Activated CD4-positive, alpha-beta memory T cell treated with anti-CD3 and anti-CD28 coated beads for 36 hours (primary cell): ENCODE measurements around the gene NPIPA3. TPM values are rescaled to one million over a fixed set of nuclear protein-coding genes. Genes with fewer than 3 reads are reported as not detected.
"Not testable (repeated sequence)": the region's sequence is repeated elsewhere in the genome, so short reads cannot be mapped to it uniquely, and the experiment has no call there.

Experiments
- CTCF ChIA-PET: fragments of 350-600 bp; sonication (Branson Sonifier 250); formaldehyde crosslinking; loops from one replicate; lab custom pipeline; 2021; ENCODE audit warnings: antibody characterized with exemption, inconsistent platforms; lab: Charles Lee
- POLR2A ChIA-PET: fragments of 350-600 bp; sonication (Branson Sonifier 250); formaldehyde crosslinking; loops from one replicate; lab custom pipeline; 2021; ENCODE audit warnings: antibody characterized with exemption; lab: Charles Lee
- DNase-seq: peaks from one replicate; pipeline ENCODE4 v3.0.0-alpha.2; 2020
- H3K27ac Mint-ChIP-seq: one replicate; pipeline ENCODE4 v1.8.0; 2021; ENCODE audit warnings: mixed read lengths
- H3K27me3 Mint-ChIP-seq: one replicate; pipeline ENCODE4 v1.8.0; 2021; ENCODE audit warnings: mixed read lengths
- H3K36me3 Mint-ChIP-seq: one replicate; pipeline ENCODE4 v1.8.0; 2021; ENCODE audit warnings: mixed read lengths
- H3K4me1 Mint-ChIP-seq: one replicate; pipeline ENCODE4 v1.8.0; 2021; ENCODE audit warnings: low read depth, mixed read lengths
- H3K4me3 Mint-ChIP-seq: one replicate; pipeline ENCODE4 v1.8.0; 2021; ENCODE audit warnings: mild to moderate bottlenecking, mixed read lengths
- H3K9me3 Mint-ChIP-seq: one replicate; pipeline ENCODE4 v1.8.0; 2021; ENCODE audit warnings: mixed read lengths
- intact Hi-C: fragments of 100-400 bp; cut with micrococcal nuclease; formaldehyde crosslinking; loops from one replicate; pipeline ENCODE4 v1.15.1; 2023
- total RNA-seq, 2 experiments: library from RNA; stranded (reverse); gene quantifications; one replicate each; pipeline ENCODE4 v1.2.3, GENCODE V29; 2021

Gene NPIPA3
- total RNA-seq, result 1 to 10 TPM; 2.1 to 2.2 TPM

- H3K36me3 Mint-ChIP-seq, DNase-seq, H3K9me3 Mint-ChIP-seq, H3K4me3 Mint-ChIP-seq, intact Hi-C loops, H3K27ac Mint-ChIP-seq, CTCF ChIA-PET, POLR2A ChIA-PET, H3K4me1 Mint-ChIP-seq, H3K27me3 Mint-ChIP-seq: not testable (repeated sequence)
These were observed at the start of gene NPIPA3 for GRCh38 chr16:14703156-14704011. TSS of gene NPIPA3 (plus strand) at chr16:14703411. CDS start at chr16:14708944, 5,533 bp downstream.

GRCh38 chr16:14658063-14658462, 45.1 kb upstream of the NPIPA3 start:
- no peak overlapping the region for H3K4me3 Mint-ChIP-seq
- no peaks in the 10 kb centered on the region for H3K27me3 Mint-ChIP-seq
- peak; percentile 11 for DNase-seq
- peaks cover 5% of the 10 kb centered on the region for H3K4me1 Mint-ChIP-seq
- POLR2A ChIA-PET, result no interaction called here
- peak overlapping the region; percentile 76 for H3K27ac Mint-ChIP-seq
- intact Hi-C loops, result no loop called here
- H3K36me3 Mint-ChIP-seq, result peaks cover 37% of the 10 kb centered on the region
- CTCF ChIA-PET, result no interaction called here
- H3K9me3 Mint-ChIP-seq, result no peaks in the 10 kb centered on the region

GRCh38 chr16:14667347-14668266, 35.6 kb upstream of the NPIPA3 start:
- H3K36me3 Mint-ChIP-seq, result peaks cover 47% of the 10 kb centered on the region
- H3K4me1 Mint-ChIP-seq, result peaks cover 3% of the 10 kb centered on the region
- no peak for DNase-seq
- CTCF ChIA-PET, result no interaction called here
- intact Hi-C loops, result no loop called here
- no peak overlapping the region for H3K4me3 Mint-ChIP-seq
- no peaks in the 10 kb centered on the region for H3K9me3 Mint-ChIP-seq
- POLR2A ChIA-PET, result no interaction called here
- H3K27me3 Mint-ChIP-seq, result no peaks in the 10 kb centered on the region
- no peak overlapping the region for H3K27ac Mint-ChIP-seq

- intact Hi-C loops, result no loop called here
- no peak overlapping the region for H3K4me3 Mint-ChIP-seq
- peaks cover 4% of the 10 kb centered on the region for H3K4me1 Mint-ChIP-seq
- ChIA-PET POLR2A (interaction anchor here (0.6 kb wide), 1 partner anchor 14 kb away, joined by 4 read pairs; no protein-coding TSS in a partner anchor), CTCF (interaction anchor here (0.6 to 0.7 kb wide), 2 partner anchors 592 to 759 kb away, joined by 3 read pairs; no protein-coding TSS in a partner anchor)
- H3K27ac Mint-ChIP-seq, result no peak overlapping the region
- peaks cover 43% of the 10 kb centered on the region for H3K36me3 Mint-ChIP-seq
- H3K9me3 Mint-ChIP-seq, result no peaks in the 10 kb centered on the region
- no peak for DNase-seq
- no peaks in the 10 kb centered on the region for H3K27me3 Mint-ChIP-seq
These were observed 34.5 kb upstream of the NPIPA3 start for GRCh38 chr16:14668556-14669223.

- H3K4me3 Mint-ChIP-seq, result no peak overlapping the region
- CTCF ChIA-PET, result no interaction called here
- no peak overlapping the region for H3K27ac Mint-ChIP-seq
- no peaks in the 10 kb centered on the region for H3K27me3 Mint-ChIP-seq
- no peaks in the 10 kb centered on the region for H3K9me3 Mint-ChIP-seq
- H3K4me1 Mint-ChIP-seq, result peaks cover 4% of the 10 kb centered on the region
- peaks cover 34% of the 10 kb centered on the region for H3K36me3 Mint-ChIP-seq
- intact Hi-C loops, result no loop called here
- peak; percentile 9 for DNase-seq
- POLR2A ChIA-PET, result no interaction called here
These were observed 33.4 kb upstream of the NPIPA3 start for GRCh38 chr16:14669776-14670175.

- intact Hi-C loops, result no loop called here
- Mint-ChIP-seq H3K4me3 (no peak overlapping the region), H3K4me1 (peaks cover 4% of the 10 kb centered on the region), H3K36me3 (peaks cover 15% of the 10 kb centered on the region), H3K27ac (no peak overlapping the region), H3K9me3 (no peaks in the 10 kb centered on the region), H3K27me3 (no peaks in the 10 kb centered on the region)
- ChIA-PET CTCF (no interaction called here), POLR2A (no interaction called here)
- peak; percentile 19 for DNase-seq
These were observed 30.7 kb upstream of the NPIPA3 start for GRCh38 chr16:14672403-14672971.

- Mint-ChIP-seq H3K27me3 (peaks cover 5% of the 10 kb centered on the region), H3K4me1 (peaks cover 4% of the 10 kb centered on the region), H3K9me3 (no peaks in the 10 kb centered on the region), H3K36me3 (no peaks in the 10 kb centered on the region), H3K4me3 (no peak overlapping the region), H3K27ac (no peak overlapping the region)
- CTCF ChIA-PET, result interaction anchor here (0.7 kb wide), 1 partner anchor 435 kb away, joined by 4 read pairs; no protein-coding TSS in a partner anchor
- POLR2A ChIA-PET, result no interaction called here
- DNase-seq, result no peak
- intact Hi-C loops, result no loop called here
These were observed 26.6 kb upstream of the NPIPA3 start for GRCh38 chr16:14676633-14677032.

GRCh38 chr16:14677627-14678026, 25.6 kb upstream of the NPIPA3 start:
- ChIA-PET POLR2A (interaction anchor here (0.5 kb wide), 1 partner anchor 37 kb away, joined by 3 read pairs; no protein-coding TSS in a partner anchor), CTCF (no interaction called here)
- peaks cover 5% of the 10 kb centered on the region for H3K27me3 Mint-ChIP-seq
- DNase-seq, result no peak
- no peaks in the 10 kb centered on the region for H3K9me3 Mint-ChIP-seq
- no peaks in the 10 kb centered on the region for H3K36me3 Mint-ChIP-seq
- no peak overlapping the region for H3K27ac Mint-ChIP-seq
- no peak overlapping the region for H3K4me3 Mint-ChIP-seq
- intact Hi-C loops, result no loop called here
- H3K4me1 Mint-ChIP-seq, result peaks cover under 1% of the 10 kb centered on the region

GRCh38 chr16:14678748-14679497, 24.3 kb upstream of the NPIPA3 start:
- intact Hi-C loops, result no loop called here
- POLR2A ChIA-PET, result no interaction called here
- H3K27me3 Mint-ChIP-seq, result peaks cover 5% of the 10 kb centered on the region
- H3K4me3 Mint-ChIP-seq, result no peak overlapping the region
- CTCF ChIA-PET, result no interaction called here
- H3K27ac Mint-ChIP-seq, result no peak overlapping the region
- DNase-seq, result no peak
- no peaks in the 10 kb centered on the region for H3K9me3 Mint-ChIP-seq
- H3K36me3 Mint-ChIP-seq, result no peaks in the 10 kb centered on the region
- H3K4me1 Mint-ChIP-seq, result no peaks in the 10 kb centered on the region

GRCh38 chr16:14680396-14680795, 22.8 kb upstream of the NPIPA3 start:
- not testable (repeated sequence) for H3K27me3 Mint-ChIP-seq

GRCh38 chr16:14681115-14681514, 22.1 kb upstream of the NPIPA3 start:
- CTCF ChIA-PET, result no interaction called here
- Mint-ChIP-seq H3K27ac (no peak overlapping the region), H3K4me1 (no peaks in the 10 kb centered on the region), H3K4me3 (no peak overlapping the region), H3K36me3 (no peaks in the 10 kb centered on the region), H3K9me3 (no peaks in the 10 kb centered on the region), H3K27me3 (peaks cover 5% of the 10 kb centered on the region)
- DNase-seq, result no peak
- POLR2A ChIA-PET, result no interaction called here
- intact Hi-C loops, result no loop called here

More at GRCh38 chr16:14680396-14680795, 22.8 kb upstream of the NPIPA3 start:
- H3K27ac Mint-ChIP-seq, DNase-seq, CTCF ChIA-PET, intact Hi-C loops, H3K4me3 Mint-ChIP-seq, H3K36me3 Mint-ChIP-seq, POLR2A ChIA-PET, H3K4me1 Mint-ChIP-seq, H3K9me3 Mint-ChIP-seq: not testable (repeated sequence)
